ENCODE data around the gene SHISA5.

GRCh38 chr3:48532977-48533337 is 29.0 kb upstream of the SHISA5 start:
- TF ChIP-seq CTCF (IDR thresholded peaks at IDR 0.05; ENCODE audit: borderline replicate concordance, extremely low read depth, low read length, poor library complexity, severe bottlenecking) (no peak), EZH2 (IDR thresholded peaks at IDR 0.05; ENCODE audit: borderline replicate concordance, low read depth, low read length, severe bottlenecking) (no peak)
